Right cardiac atrium (tissue), 5 donors: ENCODE measurements around the gene FAM3D. TPM values are rescaled to one million over a fixed set of nuclear protein-coding genes. Genes with fewer than 3 reads are reported as not detected.

Source experiments
- ATAC-seq, 2 donors: fragments of 200-7000 bp; cut with Tn5 transposase; one replicate each; pipeline versions ENCODE4 v1.8.0 to v1.9.1; 2020; ENCODE audit warnings: moderate library complexity in 2 of 2, mild to moderate bottlenecking in 1 of 2
- DNase-seq, 3 donors: peaks; one replicate each; pipeline ENCODE4 v3.0.0-alpha.2; 2020
- H3K27ac ChIP-seq: one replicate; pipeline ENCODE4 v1.5.1; 2013; ENCODE audit warnings: mild to moderate bottlenecking, low read length, control low read depth, moderate library complexity
- H3K27me3 ChIP-seq: one replicate; pipeline ENCODE4 v1.6.1; 2013; ENCODE audit not compliant: control insufficient read depth, insufficient read depth
- H3K4me1 ChIP-seq: one replicate; pipeline ENCODE4 v1.6.1; 2013; ENCODE audit warnings: low read length; ENCODE audit not compliant: control insufficient read depth, insufficient read depth
- H3K4me3 ChIP-seq: one replicate; pipeline ENCODE4 v1.5.1; 2013; ENCODE audit warnings: low read length, control low read depth
- H3K9me3 ChIP-seq: one replicate; pipeline ENCODE4 v1.6.1; 2013; ENCODE audit warnings: low read length; ENCODE audit not compliant: control insufficient read depth
- WGBS: extraction: QIAGEN DNeasy Blood & Tissue Kit; methylation state at CpG from one replicate; pipeline ENCODE4 v1.1.7; 2013; 5-methylcytosine and 5-hydroxymethylcytosine counted together
- intact Hi-C, 4 donors: fragments of 100-400 bp; cut with DNase I; formaldehyde crosslinking; loops; one replicate each; pipeline versions ENCODE4 v1.11.0 to v1.14.0; 2022 to 2023
- polyA plus RNA-seq: library from polyadenylated mRNA; stranded (reverse); fragments of 200-250 nt; gene quantifications from one replicate; pipeline ENCODE4 v1.2.3, GENCODE V29; 2013
- total RNA-seq, 4 donors: library from RNA; stranded (reverse); fragmentation: NEBNext Ultra II Directional; extraction: Animal tissue kit (Norgen Biotek cat#: 25700); gene quantifications; one replicate each; pipeline ENCODE4 v1.2.1, GENCODE V29; 2021
- donor health status: healthy with polysubstance abuse.
- donor health status: DM: no; HTN: yes; CAD: no.
- donor health status: DM: no; HTN: no; CAD: no.
- donor health status: DM: no; HTN: yes; CAD: no; lungs with severe emphysema.
- donor health status: DM: yes; HTN: yes; CAD: no.

The FAM3D gene
- total and polyA plus RNA-seq, 5 donors: 0.14 to 0.37 (median 0.28) TPM

DNA sequence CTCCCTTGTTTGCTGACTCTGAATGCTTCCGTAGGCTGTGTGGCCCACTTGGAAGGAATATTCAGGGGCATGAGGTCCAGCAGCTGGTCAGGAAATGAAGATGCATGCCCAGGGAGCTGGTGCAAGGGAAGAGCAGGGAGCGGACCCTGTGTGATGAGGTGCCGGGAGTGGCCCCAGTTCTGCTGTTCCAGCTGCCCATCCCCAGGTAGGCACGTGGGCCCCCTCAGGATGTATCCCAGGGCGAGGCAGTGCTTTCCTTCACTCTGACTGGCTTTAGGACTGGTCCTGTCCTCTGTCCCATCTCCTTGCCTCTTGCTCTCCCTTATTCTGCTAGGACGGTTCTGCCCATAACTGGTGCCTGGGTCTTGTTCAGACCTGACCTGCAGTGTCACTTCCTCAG is 1.1 kb upstream of the FAM3D start:
- H3K27me3 ChIP-seq: no peaks in the 10 kb centered on the region
- 77% methylated on average over 6 of the region's 6 CpGs for WGBS
- ATAC-seq: no peak
- H3K4me3 ChIP-seq: no peak overlapping the region
- H3K4me1 ChIP-seq: no peaks in the 10 kb centered on the region
- no peak overlapping the region for H3K27ac ChIP-seq
- H3K9me3 ChIP-seq: no peaks in the 10 kb centered on the region
- intact Hi-C loops: no loop called here
- DNase-seq: no peak

DNA sequence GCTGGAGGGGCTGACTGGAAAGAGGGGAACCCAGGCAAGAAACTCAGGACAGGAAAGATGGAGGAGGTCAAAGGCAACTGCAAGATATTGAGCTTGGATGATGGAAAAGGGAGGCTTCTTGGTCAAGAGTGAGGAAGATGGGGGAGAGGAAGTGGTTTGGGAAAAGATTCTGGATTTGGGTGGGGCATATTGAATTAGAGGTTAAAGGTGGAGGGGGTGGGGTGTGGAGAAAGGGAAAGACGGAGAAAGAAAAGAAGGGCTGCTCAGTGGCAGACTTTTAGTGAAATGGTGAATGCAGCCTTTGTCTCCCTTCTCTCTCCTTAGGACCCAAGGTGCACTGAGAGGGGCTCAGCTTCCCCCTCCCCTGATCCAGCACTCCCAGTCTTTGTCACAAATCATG is 655 bp upstream of the FAM3D start:
- DNase-seq: no peak
- intact Hi-C loops: no loop called here
- Histone ChIP-seq H3K9me3 (no peaks in the 10 kb centered on the region), H3K27me3 (no peaks in the 10 kb centered on the region), H3K4me1 (no peaks in the 10 kb centered on the region), H3K27ac (no peak overlapping the region), H3K4me3 (no peak overlapping the region)
- no peak for ATAC-seq
- WGBS: 73% methylated on average over 1 of the region's 1 CpG

DNA sequence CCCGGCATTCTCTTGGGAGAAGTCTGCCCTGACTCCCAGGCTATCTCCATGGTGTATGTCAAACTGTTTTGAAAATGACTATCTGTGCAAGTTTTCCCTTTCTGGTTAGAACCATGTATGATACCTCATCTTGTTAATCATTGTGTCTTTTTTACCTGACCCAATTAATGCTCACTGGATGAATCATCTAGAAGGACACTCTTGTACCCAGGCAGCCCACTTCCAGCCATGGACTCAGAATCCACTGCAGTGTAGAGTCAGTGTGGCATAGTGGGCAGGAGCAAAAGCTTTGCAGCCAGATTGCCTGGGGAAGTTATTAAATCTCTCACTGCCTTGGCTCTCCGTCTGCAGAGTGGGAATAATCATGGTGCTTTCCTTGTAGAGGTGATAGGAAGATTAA is 1.2 kb downstream of the FAM3D start:
- Histone ChIP-seq H3K27me3 (no peaks in the 10 kb centered on the region), H3K4me1 (no peaks in the 10 kb centered on the region), H3K4me3 (no peak overlapping the region), H3K9me3 (no peaks in the 10 kb centered on the region), H3K27ac (no peak overlapping the region)
- DNase-seq: no peak
- intact Hi-C loops: no loop called here
- ATAC-seq: no peak
- WGBS: 79% methylated on average over 2 of the region's 2 CpGs

DNA sequence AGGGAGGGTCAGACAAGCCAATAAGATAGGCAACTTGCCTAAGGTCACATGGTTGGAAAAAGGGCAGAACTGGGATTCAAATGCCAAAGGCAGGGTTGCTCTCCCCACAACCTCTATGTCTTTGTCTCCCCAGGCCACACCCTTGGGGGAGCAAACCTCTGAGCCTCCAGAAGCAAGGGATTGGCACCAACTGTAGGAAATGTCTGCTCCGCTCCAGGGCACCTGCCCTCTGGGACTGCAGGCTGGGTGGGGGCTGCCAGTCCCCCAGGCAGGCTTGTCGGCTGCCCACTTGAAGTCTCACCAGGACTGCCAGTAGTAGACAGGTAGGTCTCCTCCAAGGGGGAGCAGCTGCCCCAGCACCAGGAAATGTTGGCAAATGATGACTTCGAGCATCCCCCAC is 2.0 kb downstream of the FAM3D start:
- H3K27me3 ChIP-seq: no peaks in the 10 kb centered on the region
- no peak overlapping the region for H3K27ac ChIP-seq
- DNase-seq (no peak), ATAC-seq (no peak)
- H3K4me3 ChIP-seq: no peak overlapping the region
- H3K4me1 ChIP-seq: no peaks in the 10 kb centered on the region
- intact Hi-C loops: no loop called here
- 89% methylated on average over 3 of the region's 3 CpGs for WGBS
- no peaks in the 10 kb centered on the region for H3K9me3 ChIP-seq

DNA sequence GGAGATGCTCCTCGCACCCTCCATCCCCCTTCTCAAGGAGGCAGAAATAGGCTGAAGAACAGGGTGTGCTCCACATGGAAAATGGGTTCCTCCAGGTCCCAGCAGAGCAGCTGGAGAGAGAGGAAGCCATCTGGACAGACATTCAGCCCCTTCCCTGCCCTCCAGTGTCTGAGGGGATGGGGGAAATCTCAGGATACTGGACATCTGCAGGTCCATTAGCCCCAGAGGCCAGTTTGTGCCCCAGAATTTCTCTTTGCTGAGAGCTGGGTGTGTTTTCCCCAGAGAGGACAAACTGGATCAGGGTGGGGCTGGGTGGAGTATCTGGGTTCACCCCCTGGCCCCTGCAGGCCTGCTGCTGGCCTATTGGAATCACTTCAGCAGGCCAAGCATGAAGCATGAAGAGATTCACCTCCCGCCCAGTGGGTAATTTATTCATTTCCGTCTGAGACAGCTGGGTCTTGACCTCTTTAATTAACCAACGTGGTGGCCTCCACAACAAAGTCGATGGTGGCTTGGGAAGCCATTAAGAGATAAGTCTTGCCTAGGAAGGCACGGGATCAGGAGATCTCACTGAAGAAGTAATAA is 4.6 kb downstream of the FAM3D start:
- no peak for ATAC-seq
- no peak for DNase-seq
- Histone ChIP-seq H3K4me1 (no peaks in the 10 kb centered on the region), H3K4me3 (no peak overlapping the region), H3K27ac (no peak overlapping the region), H3K9me3 (no peaks in the 10 kb centered on the region), H3K27me3 (no peaks in the 10 kb centered on the region)
- WGBS: 63% methylated on average over 6 of the region's 6 CpGs
- intact Hi-C loops: no loop called here

DNA sequence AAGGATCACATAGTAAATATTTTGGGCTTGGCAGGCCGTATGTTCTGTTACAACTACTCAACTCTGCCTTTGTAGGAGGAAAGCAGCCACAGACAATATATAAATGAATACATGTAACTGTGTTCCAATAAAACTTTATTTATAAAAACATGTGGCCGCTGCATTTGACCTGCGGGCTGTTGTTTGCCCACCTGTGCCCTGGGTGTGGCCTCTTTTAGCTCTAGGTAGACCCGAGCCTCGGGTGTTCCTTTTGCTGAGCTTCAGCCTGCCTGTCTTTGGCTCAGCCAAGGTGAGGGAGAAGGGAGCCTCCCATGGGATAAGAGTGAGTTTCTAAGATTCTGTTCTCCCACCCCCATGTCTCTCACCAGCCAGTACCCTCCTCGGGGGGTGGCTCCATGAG is 5.6 kb downstream of the FAM3D start:
- Histone ChIP-seq H3K27ac (no peak overlapping the region), H3K27me3 (no peaks in the 10 kb centered on the region), H3K9me3 (no peaks in the 10 kb centered on the region), H3K4me3 (no peak overlapping the region), H3K4me1 (no peaks in the 10 kb centered on the region)
- ATAC-seq: no peak
- no peak for DNase-seq
- intact Hi-C loops: no loop called here
- 78% methylated on average over 6 of the region's 6 CpGs for WGBS

DNA sequence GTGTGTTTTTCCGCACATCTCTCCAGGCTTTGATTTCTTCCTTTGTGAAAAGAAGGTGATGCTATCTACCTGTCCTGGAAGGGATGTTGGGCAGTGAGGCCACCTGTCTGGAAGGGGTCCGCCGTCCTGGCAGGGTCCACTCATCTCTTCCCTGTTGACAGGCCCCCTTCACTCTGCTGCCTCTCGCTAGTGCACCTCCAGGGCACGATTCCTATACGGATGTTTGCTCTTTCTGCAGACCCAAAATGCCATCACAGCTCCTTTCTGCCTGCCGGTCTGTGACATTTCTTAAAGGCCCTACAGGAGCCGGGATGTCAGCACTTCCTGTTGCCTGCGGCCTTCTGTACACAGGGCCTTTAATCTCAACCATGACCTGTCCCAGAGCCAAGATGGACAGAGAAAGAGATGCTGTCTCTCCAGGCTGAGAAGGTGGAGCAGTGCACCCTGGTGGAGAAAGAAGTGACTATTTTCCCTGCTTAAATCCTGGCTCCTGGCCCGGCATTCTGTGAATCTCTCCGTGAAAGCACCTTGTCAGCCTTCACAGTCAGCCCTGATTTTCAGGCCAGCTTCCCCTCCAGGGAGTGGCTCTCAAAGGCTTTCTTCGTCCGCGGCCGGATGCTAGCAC is 7.4 kb downstream of the FAM3D start:
- DNase-seq (peak in 1 of 3 donors; percentile 63), ATAC-seq (peak; percentile 40 to 81)
- Histone ChIP-seq H3K27ac (no peak overlapping the region), H3K4me1 (no peaks in the 10 kb centered on the region), H3K4me3 (no peak overlapping the region), H3K27me3 (no peaks in the 10 kb centered on the region), H3K9me3 (no peaks in the 10 kb centered on the region)
- intact Hi-C loops: no loop called here
- WGBS: 57% methylated on average over 15 of the region's 15 CpGs

DNA sequence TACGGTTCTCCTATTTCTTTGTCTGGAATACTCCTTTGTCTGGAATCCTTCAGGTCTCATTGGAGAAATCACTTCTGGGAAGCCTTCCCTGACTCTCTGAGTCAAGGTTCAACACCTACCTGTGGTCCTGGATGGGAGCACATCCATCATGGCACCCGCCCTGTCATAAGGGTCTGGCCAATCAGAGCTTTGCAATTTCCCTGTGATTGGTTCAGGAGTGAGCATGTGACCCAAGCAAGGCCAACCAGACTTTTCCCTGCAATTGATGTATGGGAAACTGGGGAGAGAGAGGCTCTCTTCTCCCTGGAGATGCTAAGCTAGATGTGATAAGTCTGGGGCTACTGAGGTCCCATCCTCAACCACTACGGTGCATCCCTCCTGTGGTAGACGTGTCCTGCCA is 8.1 kb downstream of the FAM3D start:
- WGBS: 93% methylated on average over 4 of the region's 4 CpGs
- Histone ChIP-seq H3K9me3 (no peaks in the 10 kb centered on the region), H3K4me3 (no peak overlapping the region), H3K4me1 (no peaks in the 10 kb centered on the region), H3K27ac (no peak overlapping the region), H3K27me3 (no peaks in the 10 kb centered on the region)
- intact Hi-C loops: no loop called here
- DNase-seq (no peak), ATAC-seq (no peak)

DNA sequence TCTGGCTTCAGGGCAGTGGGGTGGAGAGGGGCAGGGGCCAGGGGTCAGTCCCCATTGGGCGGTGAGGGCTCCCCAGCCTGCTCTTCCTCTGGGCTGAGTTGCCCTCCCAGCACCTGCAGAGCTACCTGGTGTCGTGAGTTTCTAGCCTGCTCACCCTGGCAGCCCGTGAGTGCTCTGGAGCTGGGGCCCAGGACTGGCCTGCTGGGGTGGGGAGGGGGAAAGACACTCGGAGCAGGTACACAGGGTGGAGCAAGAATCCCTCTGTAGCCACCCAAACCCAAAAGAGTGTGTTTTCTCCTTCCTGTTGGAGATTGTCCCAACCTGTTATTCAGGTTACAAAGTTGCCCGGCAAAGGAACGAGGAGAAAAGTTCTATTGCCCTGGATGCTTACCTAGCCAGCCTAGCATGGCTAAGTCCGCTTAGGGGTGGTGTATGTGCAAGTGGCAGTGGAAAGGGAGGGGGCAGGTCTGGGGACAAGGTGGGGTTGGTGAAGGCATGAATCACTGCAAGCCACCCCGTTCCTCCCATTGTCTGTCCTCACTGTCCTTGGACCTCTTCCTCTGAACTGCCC is 8.9 kb downstream of the FAM3D start:
- DNase-seq (no peak), ATAC-seq (no peak)
- intact Hi-C loops: no loop called here
- H3K4me1 ChIP-seq: no peaks in the 10 kb centered on the region
- no peaks in the 10 kb centered on the region for H3K9me3 ChIP-seq
- no peaks in the 10 kb centered on the region for H3K27me3 ChIP-seq
- 87% methylated on average over 8 of the region's 8 CpGs for WGBS
- H3K4me3 ChIP-seq: no peak overlapping the region
- no peak overlapping the region for H3K27ac ChIP-seq

DNA sequence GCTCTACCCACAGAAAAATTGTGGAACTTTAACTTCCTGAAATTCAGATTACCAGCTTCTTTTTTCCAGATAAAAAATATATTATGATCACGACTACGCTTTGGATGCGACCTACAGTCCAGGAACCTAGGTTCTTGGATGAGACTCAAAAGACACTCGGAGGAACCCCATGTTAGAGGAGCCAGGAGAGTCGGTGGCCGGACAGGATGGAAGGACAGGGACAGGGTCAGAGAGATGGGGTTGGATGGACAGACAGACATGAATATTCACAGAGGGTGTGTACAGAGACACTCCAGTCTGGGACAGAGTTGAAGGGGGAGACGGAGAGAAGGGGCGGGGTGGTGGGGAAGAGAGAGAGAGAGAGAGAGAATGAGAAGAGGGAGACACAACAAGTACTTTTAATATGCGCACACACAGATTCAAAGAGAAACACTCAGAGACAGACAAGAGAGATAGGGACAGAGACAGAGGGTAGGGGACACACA is 9.5 kb downstream of the FAM3D start:
- 76% methylated on average over 9 of the region's 9 CpGs for WGBS
- ATAC-seq: no peak
- no peaks in the 10 kb centered on the region for H3K4me1 ChIP-seq
- no peak overlapping the region for H3K4me3 ChIP-seq
- H3K27me3 ChIP-seq: no peaks in the 10 kb centered on the region
- no peaks in the 10 kb centered on the region for H3K9me3 ChIP-seq
- intact Hi-C loops: no loop called here
- DNase-seq: no peak
- H3K27ac ChIP-seq: no peak overlapping the region

DNA sequence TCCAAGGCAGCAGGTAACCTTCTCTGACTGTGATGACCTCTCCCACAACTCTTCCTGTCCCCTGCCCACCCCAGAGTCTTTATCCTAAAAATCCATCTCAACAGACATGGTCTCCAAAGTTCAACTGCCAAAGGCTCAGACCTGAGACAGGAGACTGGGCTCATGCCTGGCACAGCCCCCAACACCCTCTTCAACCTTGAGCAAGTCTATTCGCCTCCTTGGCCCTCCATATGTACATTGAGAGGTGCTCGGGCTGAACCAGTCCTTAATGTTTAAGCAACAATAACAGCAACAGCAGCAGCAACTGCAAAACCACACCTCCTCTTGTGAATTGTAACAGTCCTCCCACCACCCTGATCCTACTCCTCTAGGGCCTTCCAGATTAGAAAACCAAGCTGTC is 9.9 kb downstream of the FAM3D start:
- Histone ChIP-seq H3K27ac (no peak overlapping the region), H3K27me3 (no peaks in the 10 kb centered on the region), H3K4me3 (no peak overlapping the region), H3K9me3 (no peaks in the 10 kb centered on the region), H3K4me1 (no peaks in the 10 kb centered on the region)
- intact Hi-C loops: no loop called here
- no peak for ATAC-seq
- 87% methylated on average over 2 of the region's 2 CpGs for WGBS
- no peak for DNase-seq
